Memory B cell (primary cell): Measurements from ENCODE around the gene TMC6.

Experiments used
- ATAC-seq: fragments of 150-1000 bp; cut with Tn5 transposase; 2 replicates; pipeline ENCODE4 v1.10.0; 2021; ENCODE audit warnings: low read depth, mild to moderate bottlenecking, moderate library complexity
- DNase-seq, 2 donors: peaks; one replicate each; pipeline ENCODE4 v3.0.0; 2022; ENCODE audit warnings: low spot score in 2 of 2
- H3K27ac Mint-ChIP-seq: one replicate; pipeline ENCODE4 v1.8.0; 2022; ENCODE audit warnings: mild to moderate bottlenecking, moderate library complexity, mixed read lengths
- H3K27me3 Mint-ChIP-seq: one replicate; pipeline ENCODE4 v1.8.0; 2022; ENCODE audit warnings: mixed read lengths
- H3K36me3 Mint-ChIP-seq: one replicate; pipeline ENCODE4 v1.8.0; 2022; ENCODE audit warnings: mild to moderate bottlenecking, mixed read lengths
- H3K4me1 Mint-ChIP-seq: one replicate; pipeline ENCODE4 v1.8.0; 2022; ENCODE audit warnings: mixed read lengths
- H3K4me3 Mint-ChIP-seq: one replicate; pipeline ENCODE4 v1.8.0; 2022; ENCODE audit warnings: mild to moderate bottlenecking, moderate library complexity, mixed read lengths
- H3K9me3 Mint-ChIP-seq: one replicate; pipeline ENCODE4 v1.8.0; 2022; ENCODE audit warnings: mixed read lengths

TMC6 gene

DNA sequence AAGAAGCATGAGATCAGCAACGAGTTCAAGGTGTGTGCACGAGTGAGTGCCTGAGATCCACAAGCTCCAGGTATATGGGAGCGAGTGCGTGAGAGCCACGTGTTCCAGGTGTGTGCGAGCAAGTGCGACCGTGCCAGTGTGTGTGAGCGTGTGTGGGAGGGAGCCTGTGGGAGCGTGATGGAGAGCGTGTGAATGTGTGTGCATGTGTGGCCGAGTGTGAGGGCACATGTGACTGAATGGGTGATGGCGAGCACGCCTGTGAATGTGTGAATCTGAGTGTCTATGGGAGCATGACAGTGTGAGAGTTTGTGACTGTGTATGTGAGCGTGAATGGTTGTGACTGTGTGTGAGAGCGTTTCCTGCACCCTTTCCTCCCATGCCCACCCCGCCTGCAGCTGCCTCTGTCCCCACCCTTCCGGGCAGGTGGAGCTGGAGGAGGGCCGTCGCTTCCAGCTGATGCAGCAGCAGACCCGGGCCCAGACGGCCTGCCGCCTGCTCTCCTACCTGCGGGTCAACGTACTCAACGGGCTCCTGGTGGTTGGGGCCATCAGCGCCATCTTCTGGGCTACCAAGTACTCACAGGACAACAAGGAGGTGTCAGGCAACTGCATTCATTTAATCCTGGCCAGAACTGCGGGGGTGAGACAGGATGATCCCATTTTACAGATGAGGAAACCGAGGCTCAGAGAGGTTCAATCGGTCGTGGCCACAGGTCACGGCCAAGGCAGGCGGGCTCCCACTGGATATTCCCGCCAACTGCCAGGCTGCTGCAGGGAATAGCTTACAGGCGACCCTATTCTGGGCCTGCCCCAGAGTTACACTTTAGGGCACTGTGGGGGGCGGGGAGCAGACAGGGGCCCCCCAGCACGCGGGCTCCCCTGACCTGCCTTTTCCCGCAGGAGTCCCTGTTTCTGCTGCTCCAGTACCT lies 5.7 kb upstream of the TMC6 start:
- Mint-ChIP-seq H3K4me3 (peak overlapping the region; percentile 93), H3K27me3 (no peaks in the 10 kb centered on the region), H3K9me3 (no peaks in the 10 kb centered on the region), H3K27ac (peak overlapping the region; percentile 56), H3K4me1 (peaks cover 68% of the 10 kb centered on the region), H3K36me3 (peaks cover 34% of the 10 kb centered on the region)
- DNase-seq = peak; percentile 73 to 74
- ATAC-seq = peak; percentile 38

DNA sequence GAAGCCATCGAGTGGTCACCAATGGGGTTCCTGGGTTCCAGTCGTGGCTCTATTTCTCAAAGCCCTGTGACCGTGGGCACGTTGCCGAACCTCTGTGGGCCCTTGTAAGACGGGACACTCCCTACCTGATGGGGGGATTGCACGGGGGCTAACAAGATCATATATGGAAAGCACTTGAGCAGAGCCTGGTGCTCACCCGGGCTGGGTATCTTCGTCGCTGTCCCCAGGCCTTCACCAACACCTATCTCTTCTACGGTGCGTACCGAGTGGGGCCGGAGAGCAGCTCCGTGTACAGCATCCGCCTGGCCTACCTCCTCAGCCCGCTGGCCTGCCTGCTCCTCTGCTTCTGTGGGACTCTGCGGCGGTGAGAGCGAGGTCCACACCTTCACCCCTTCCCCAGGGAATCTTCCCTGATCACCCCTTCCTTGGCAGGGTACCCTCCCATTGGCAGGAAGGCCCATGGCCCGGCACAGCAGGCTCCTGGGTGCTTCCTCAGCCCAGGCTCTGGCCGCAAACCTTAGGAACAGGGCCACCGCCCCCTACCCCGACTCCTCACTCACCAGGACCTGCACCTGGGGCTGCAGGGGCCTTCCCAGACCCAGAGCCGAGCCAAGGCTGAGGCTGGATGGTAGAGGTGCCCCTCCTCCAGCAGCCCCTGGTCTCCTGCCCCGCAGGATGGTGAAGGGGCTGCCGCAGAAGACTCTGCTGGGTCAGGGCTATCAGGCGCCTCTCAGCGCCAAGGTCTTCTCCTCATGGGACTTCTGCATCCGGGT lies 4.8 kb upstream of the TMC6 start:
- DNase-seq = no peak
- ATAC-seq = no peak
- no peaks in the 10 kb centered on the region for H3K9me3 Mint-ChIP-seq
- H3K27ac Mint-ChIP-seq = peak overlapping the region; percentile 56
- peaks cover 64% of the 10 kb centered on the region for H3K4me1 Mint-ChIP-seq
- H3K4me3 Mint-ChIP-seq = peak overlapping the region; percentile 93
- peaks cover 31% of the 10 kb centered on the region for H3K36me3 Mint-ChIP-seq
- no peaks in the 10 kb centered on the region for H3K27me3 Mint-ChIP-seq

DNA sequence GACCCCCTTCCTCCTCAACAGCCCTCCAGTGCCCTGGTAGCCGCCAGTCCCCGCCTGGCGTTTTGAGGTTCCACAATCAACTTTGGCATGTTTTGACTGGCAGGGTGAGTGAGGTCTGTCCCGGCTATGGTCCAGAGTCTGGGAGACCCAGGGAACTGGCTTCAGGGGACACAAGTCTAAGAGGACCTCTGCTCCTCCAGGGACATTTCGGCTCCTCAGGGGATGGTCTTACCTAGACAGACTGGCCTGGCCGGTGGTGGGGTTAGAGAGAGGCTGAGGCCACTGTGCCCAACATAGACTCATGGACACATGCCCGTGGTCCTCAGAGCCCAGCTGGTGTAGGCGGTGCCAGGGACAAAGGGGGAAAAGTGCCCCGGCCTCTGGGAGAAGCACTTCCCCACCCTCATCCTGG lies 4.2 kb upstream of the TMC6 start:
- no peaks in the 10 kb centered on the region for H3K9me3 Mint-ChIP-seq
- peaks cover 31% of the 10 kb centered on the region for H3K36me3 Mint-ChIP-seq
- peak overlapping the region; percentile 56 for H3K27ac Mint-ChIP-seq
- DNase-seq (peak in 1 of 2 donors; percentile 58), ATAC-seq (no peak)
- peak overlapping the region; percentile 93 for H3K4me3 Mint-ChIP-seq
- peaks cover 60% of the 10 kb centered on the region for H3K4me1 Mint-ChIP-seq
- no peaks in the 10 kb centered on the region for H3K27me3 Mint-ChIP-seq

GRCh38 chr17:78132084-78132676 lies 3.6 kb upstream of the TMC6 start:
- Mint-ChIP-seq H3K4me1 (peaks cover 59% of the 10 kb centered on the region), H3K9me3 (no peaks in the 10 kb centered on the region), H3K27ac (peak overlapping the region; percentile 56), H3K27me3 (no peaks in the 10 kb centered on the region), H3K36me3 (peaks cover 26% of the 10 kb centered on the region), H3K4me3 (peak overlapping the region; percentile 93)
- DNase-seq (peak; percentile 71 to 84), ATAC-seq (peak; percentile 60)

- ATAC-seq = no peak
- H3K4me3 Mint-ChIP-seq = peak overlapping the region; percentile 98
- DNase-seq = peak in 1 of 2 donors; percentile 62
- peak overlapping the region; percentile 91 for H3K27ac Mint-ChIP-seq
- no peaks in the 10 kb centered on the region for H3K9me3 Mint-ChIP-seq
- peaks cover 63% of the 10 kb centered on the region for H3K4me1 Mint-ChIP-seq
- H3K36me3 Mint-ChIP-seq = peaks cover 27% of the 10 kb centered on the region
- H3K27me3 Mint-ChIP-seq = no peaks in the 10 kb centered on the region
Measured at GRCh38 chr17:78131172-78132083, 2.9 kb upstream of the TMC6 start.

DNA sequence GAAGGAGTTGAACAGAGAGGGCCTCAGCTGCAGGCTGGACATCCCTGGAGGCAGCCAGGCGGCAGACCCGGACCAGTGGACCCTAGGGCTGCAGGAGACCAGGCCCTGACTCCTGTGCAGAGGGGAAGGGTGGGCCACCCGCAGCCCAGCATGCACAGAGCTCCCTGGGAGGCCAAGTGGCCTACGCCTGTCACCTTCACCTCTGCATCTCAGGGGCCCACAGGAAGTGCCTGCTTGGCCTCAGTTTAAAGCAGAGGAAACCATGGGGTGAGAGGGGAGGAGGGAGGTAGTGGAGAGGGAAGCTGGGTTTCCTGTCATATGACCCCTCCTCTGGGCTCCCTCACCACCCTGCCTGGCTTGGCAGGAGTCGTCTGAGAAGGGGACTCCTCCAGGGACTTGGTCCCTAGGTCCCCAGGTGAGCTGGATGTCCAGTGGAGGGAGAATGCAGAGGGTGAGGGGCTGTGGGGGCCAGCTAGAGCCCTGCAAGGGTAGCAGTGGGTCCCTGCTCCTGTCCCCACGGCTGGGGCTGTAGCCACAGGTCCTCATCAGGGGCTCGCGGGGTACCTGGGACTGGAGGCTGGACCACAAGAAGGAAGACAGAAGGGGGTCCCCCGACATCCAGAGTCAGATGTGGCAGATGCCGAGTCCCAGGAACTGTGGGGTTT lies 2.0 kb upstream of the TMC6 start, which contains the start of gene TMC8:
Gene TMC8 (plus strand): TSS at position 335 of the 665 bp plus-strand sequence. CDS start 818 bp downstream, outside the sequence.
- Mint-ChIP-seq H3K27me3 (no peaks in the 10 kb centered on the region), H3K9me3 (no peaks in the 10 kb centered on the region), H3K27ac (peak within 1 kb of the TSS; percentile 91), H3K36me3 (peaks cover 23% of the 10 kb centered on the region), H3K4me3 (peak within 1 kb of the TSS; percentile 98), H3K4me1 (peaks cover 61% of the 10 kb centered on the region)
- peak; percentile 20 for ATAC-seq
- DNase-seq = peak in 1 of 2 donors; percentile 56

- ATAC-seq (no peak), DNase-seq (no peak)
- H3K27me3 Mint-ChIP-seq = no peaks in the 10 kb centered on the region
- H3K9me3 Mint-ChIP-seq = no peaks in the 10 kb centered on the region
- H3K4me3 Mint-ChIP-seq = peak overlapping the region; percentile 98
- peaks cover 20% of the 10 kb centered on the region for H3K36me3 Mint-ChIP-seq
- peak overlapping the region; percentile 91 for H3K27ac Mint-ChIP-seq
- peaks cover 58% of the 10 kb centered on the region for H3K4me1 Mint-ChIP-seq
Measured at GRCh38 chr17:78130090-78130436, 1.5 kb upstream of the TMC6 start.

- Mint-ChIP-seq H3K4me3 (peak overlapping the region; percentile 98), H3K27me3 (no peaks in the 10 kb centered on the region), H3K4me1 (peaks cover 60% of the 10 kb centered on the region), H3K9me3 (no peaks in the 10 kb centered on the region), H3K27ac (peak overlapping the region; percentile 91), H3K36me3 (peaks cover 21% of the 10 kb centered on the region)
- ATAC-seq (peak; percentile 8), DNase-seq (no peak)
Measured at GRCh38 chr17:78129351-78130089, 965 bp upstream of the TMC6 start.

GRCh38 chr17:78127888-78128550 lies 536 bp downstream of the TMC6 start:
- H3K9me3 Mint-ChIP-seq = no peaks in the 10 kb centered on the region
- ATAC-seq = no peak
- H3K27ac Mint-ChIP-seq = peak overlapping the region; percentile 89
- no peaks in the 10 kb centered on the region for H3K27me3 Mint-ChIP-seq
- DNase-seq = no peak
- H3K4me3 Mint-ChIP-seq = peak overlapping the region; percentile 98
- peaks cover 28% of the 10 kb centered on the region for H3K36me3 Mint-ChIP-seq
- peaks cover 61% of the 10 kb centered on the region for H3K4me1 Mint-ChIP-seq

GRCh38 chr17:78127239-78127887 lies 1.2 kb downstream of the TMC6 start:
- peaks cover 58% of the 10 kb centered on the region for H3K4me1 Mint-ChIP-seq
- H3K36me3 Mint-ChIP-seq = peaks cover 28% of the 10 kb centered on the region
- peak in 1 of 2 donors; percentile 56 for DNase-seq

DNA sequence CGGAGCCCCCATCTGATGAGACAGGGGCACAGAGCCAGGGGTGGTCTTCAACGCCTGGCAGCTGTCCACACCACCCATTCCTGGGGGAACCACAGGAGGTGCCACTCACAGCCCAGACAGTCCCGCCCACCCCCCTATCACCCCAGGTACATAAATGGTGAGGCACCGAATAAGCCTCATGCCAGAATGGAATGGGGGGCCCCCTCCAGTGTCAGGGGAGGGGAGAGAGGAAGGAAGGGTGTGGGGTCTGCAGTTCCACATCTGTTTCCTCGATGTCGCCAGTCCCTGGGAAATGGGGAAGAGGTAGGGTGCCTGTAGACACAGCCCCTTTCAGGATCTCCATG lies 1.7 kb downstream of the TMC6 start:
- no peak for DNase-seq
- ATAC-seq = no peak
- no peaks in the 10 kb centered on the region for H3K9me3 Mint-ChIP-seq
- H3K27me3 Mint-ChIP-seq = no peaks in the 10 kb centered on the region
- peaks cover 59% of the 10 kb centered on the region for H3K4me1 Mint-ChIP-seq
- H3K4me3 Mint-ChIP-seq = peak overlapping the region; percentile 94
- H3K36me3 Mint-ChIP-seq = peaks cover 25% of the 10 kb centered on the region
- H3K27ac Mint-ChIP-seq = peak overlapping the region; percentile 89

More at GRCh38 chr17:78127239-78127887, 1.2 kb downstream of the TMC6 start:
- Mint-ChIP-seq H3K27me3 (no peaks in the 10 kb centered on the region), H3K4me3 (peak overlapping the region; percentile 94), H3K9me3 (no peaks in the 10 kb centered on the region), H3K27ac (peak overlapping the region; percentile 89)
- peak; percentile 20 for ATAC-seq
